Panc1 (cell line): ENCODE data around the gene GPC3. TPM values are rescaled to one million over a fixed set of nuclear protein-coding genes. Genes with fewer than 3 reads are reported as not detected.

Experiments
- ATAC-seq: fragments of 200-7000 bp; cut with Tn5 transposase; 2 replicates; pipeline ENCODE4 v1.9.1; 2020; ENCODE audit warnings: mild to moderate bottlenecking, moderate library complexity
- BruUV-seq: library from RNA; stranded (reverse); fragments of 400-500 nt; replicated peaks from 2 replicates; lab custom pipeline; 2021; lab: Mats Ljungman, UMichigan
- CTCF ChIA-PET: fragments of 300-600 bp; sonication (Branson Sonifier 250); formaldehyde crosslinking; loops from one replicate; lab custom pipeline; 2022; ENCODE audit warnings: antibody characterized with exemption; lab: Charles Lee
- POLR2A ChIA-PET: fragments of 300-600 bp; sonication (Branson Sonifier 250); formaldehyde crosslinking; loops from one replicate; lab custom pipeline; 2022; ENCODE audit warnings: antibody characterized with exemption; lab: Charles Lee
- DNase-seq: peaks from one replicate; pipeline ENCODE4 v3.0.0-alpha.2; 2010; ENCODE audit warnings: low read depth, low spot score
- H3K27ac ChIP-seq: 2 replicates; pipeline ENCODE4 v1.5.1; 2011; ENCODE audit warnings: mild to moderate bottlenecking, low read length, inconsistent platforms
- H3K27me3 ChIP-seq: fragments of 200-500 bp; sonication (Bioruptor generic); 2 replicates; pipeline ENCODE4 v1.6.0; 2014; ENCODE audit warnings: low read length, inconsistent platforms; ENCODE audit not compliant: control insufficient read depth, insufficient read depth
- H3K36me3 ChIP-seq: fragments of 200-500 bp; sonication (Bioruptor generic); 2 replicates; pipeline ENCODE4 v1.5.1; 2014; ENCODE audit warnings: inconsistent platforms, mild to moderate bottlenecking, low read length, moderate library complexity; ENCODE audit not compliant: control insufficient read depth, insufficient read depth
- H3K4me1 ChIP-seq: 2 replicates; pipeline ENCODE4 v1.5.1; 2011; ENCODE audit warnings: inconsistent platforms, mild to moderate bottlenecking, low read length, moderate library complexity; ENCODE audit not compliant: control insufficient read depth, insufficient read depth
- H3K4me3 ChIP-seq, 2 experiments: 2 replicates each; pipeline ENCODE4 v1.5.1; 2011 to 2012; ENCODE audit warnings: low read depth in 2 of 2, low read length in 2 of 2, mild to moderate bottlenecking in 2 of 2, inconsistent platforms in 1 of 2, moderate library complexity in 1 of 2
- H3K9me3 ChIP-seq: fragments of 200-500 bp; sonication (Bioruptor generic); 2 replicates; pipeline ENCODE4 v1.5.1; 2014; ENCODE audit warnings: low read depth, mild to moderate bottlenecking, inconsistent platforms, low read length, moderate library complexity; ENCODE audit not compliant: control insufficient read depth, insufficient read depth
- POLR2AphosphoS5 ChIP-seq: IDR thresholded peaks from 2 replicates; pipeline ENCODE4 v1.6.1; 2012; ENCODE audit warnings: mild to moderate bottlenecking, low read depth, low read length, moderate library complexity
- REST ChIP-seq, 2 experiments: IDR thresholded peaks; 2 replicates each; pipeline ENCODE4 v1.6.1; 2011 to 2012; ENCODE audit warnings: low read depth in 2 of 2, control low read depth in 1 of 2, low read length in 1 of 2, mild to moderate bottlenecking in 1 of 2, moderate library complexity in 1 of 2; ENCODE audit not compliant: insufficient read depth in 1 of 2
- SIN3A ChIP-seq: IDR thresholded peaks from 2 replicates; pipeline ENCODE4 v1.6.1; 2012; ENCODE audit warnings: low read depth, mild to moderate bottlenecking, low read length, moderate library complexity, borderline replicate concordance; ENCODE audit not compliant: insufficient read depth
- TCF7L2 ChIP-seq: IDR thresholded peaks from 2 replicates; pipeline ENCODE4 v1.6.1; 2011; ENCODE audit warnings: mild to moderate bottlenecking, low read depth, low read length, inconsistent platforms
- in situ Hi-C: cut with HindIII; loops from 2 replicates; pipeline ENCODE4 v1.10.0; 2016; ENCODE audit warnings: low sequenced_read_pairs, low pct_unique_long_range_greater_than_20kb
- intact Hi-C: fragments of 100-400 bp; cut with micrococcal nuclease; formaldehyde crosslinking; loops from one replicate; pipeline ENCODE4 v1.10.0; 2022; ENCODE audit not compliant: unreplicated experiment
- total RNA-seq: library from RNA; stranded (reverse); gene quantifications from one replicate; pipeline ENCODE4 v1.2.1, GENCODE V29; 2021; ENCODE audit not compliant: unreplicated experiment
- TF ChIP-seq, protein P1 (sequence below): fragments of 450-650 bp; IDR thresholded peaks from 2 replicates; pipeline ENCODE4 v1.5.1; 2017; ENCODE audit warnings: mild to moderate bottlenecking

Gene GPC3
- total RNA-seq, 1 experiment from 2014 or later, result 0.95 TPM

- DNase-seq (no peak), ATAC-seq (no peak)
- no peak overlapping the region for H3K4me3 ChIP-seq
- no TSS peak for BruUV-seq
- no peaks in the 10 kb centered on the region for H3K9me3 ChIP-seq
- ChIA-PET CTCF (no interaction called here), POLR2A (no interaction called here)
- no peak overlapping the region for H3K27ac ChIP-seq
- H3K4me1 ChIP-seq, result no peaks in the 10 kb centered on the region
- intact Hi-C loops, result no loop called here
- TF ChIP-seq, protein P1, sequence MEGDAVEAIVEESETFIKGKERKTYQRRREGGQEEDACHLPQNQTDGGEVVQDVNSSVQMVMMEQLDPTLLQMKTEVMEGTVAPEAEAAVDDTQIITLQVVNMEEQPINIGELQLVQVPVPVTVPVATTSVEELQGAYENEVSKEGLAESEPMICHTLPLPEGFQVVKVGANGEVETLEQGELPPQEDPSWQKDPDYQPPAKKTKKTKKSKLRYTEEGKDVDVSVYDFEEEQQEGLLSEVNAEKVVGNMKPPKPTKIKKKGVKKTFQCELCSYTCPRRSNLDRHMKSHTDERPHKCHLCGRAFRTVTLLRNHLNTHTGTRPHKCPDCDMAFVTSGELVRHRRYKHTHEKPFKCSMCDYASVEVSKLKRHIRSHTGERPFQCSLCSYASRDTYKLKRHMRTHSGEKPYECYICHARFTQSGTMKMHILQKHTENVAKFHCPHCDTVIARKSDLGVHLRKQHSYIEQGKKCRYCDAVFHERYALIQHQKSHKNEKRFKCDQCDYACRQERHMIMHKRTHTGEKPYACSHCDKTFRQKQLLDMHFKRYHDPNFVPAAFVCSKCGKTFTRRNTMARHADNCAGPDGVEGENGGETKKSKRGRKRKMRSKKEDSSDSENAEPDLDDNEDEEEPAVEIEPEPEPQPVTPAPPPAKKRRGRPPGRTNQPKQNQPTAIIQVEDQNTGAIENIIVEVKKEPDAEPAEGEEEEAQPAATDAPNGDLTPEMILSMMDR, result no peak
- TF ChIP-seq TCF7L2, result no peak
- TF ChIP-seq SIN3A, result no peak
- TF ChIP-seq REST (IDR thresholded peaks at IDR 0.05; ENCODE audit: insufficient read depth in 1 of 2, low read depth in 2 of 2, low read length in 1 of 2), result no peak
- TF ChIP-seq POLR2AphosphoS5, result no peak
- H3K36me3 ChIP-seq, result no peaks in the 10 kb centered on the region
- no peaks in the 10 kb centered on the region; the same call in 1 of the 2 replicates for H3K27me3 ChIP-seq
- in situ Hi-C loops, result no loop called here
These were observed 59.3 kb downstream of the GPC3 start for GRCh38 chrX:133926099-133926498.

- Histone ChIP-seq H3K27me3 (no peaks in the 10 kb centered on the region; the same call in 1 of the 2 replicates), H3K27ac (no peak overlapping the region), H3K36me3 (no peaks in the 10 kb centered on the region), H3K4me1 (no peaks in the 10 kb centered on the region), H3K4me3 (no peak overlapping the region), H3K9me3 (no peaks in the 10 kb centered on the region)
- CTCF ChIA-PET, result no interaction called here
- intact Hi-C loops, result no loop called here
- POLR2A ChIA-PET, result no interaction called here
- no TSS peak for BruUV-seq
- in situ Hi-C loops, result no loop called here
- TF ChIP-seq SIN3A (no peak), REST (IDR thresholded peaks at IDR 0.05; ENCODE audit: insufficient read depth in 1 of 2, low read depth in 2 of 2, low read length in 1 of 2) (no peak), TCF7L2 (no peak), POLR2AphosphoS5 (no peak)
- TF ChIP-seq, protein P1, result no peak
- no peak for DNase-seq
- ATAC-seq, result no peak
These were observed 60.8 kb downstream of the GPC3 start for GRCh38 chrX:133924548-133924947.
